Neural progenitor cell (in vitro differentiated cells): Measurements from ENCODE around the gene KRT37.

ENCODE experiments used
- EZH2 ChIP-seq: fragments of 200-600 bp; sonication (generic); IDR thresholded peaks from 2 replicates; pipeline ENCODE4 v1.6.1; 2017; ENCODE audit warnings: antibody characterized with exemption, mild to moderate bottlenecking, moderate library complexity
- EZH2phosphoT487 ChIP-seq: fragments of 200-600 bp; sonication (generic); IDR thresholded peaks from 2 replicates; pipeline ENCODE4 v1.6.1; 2017; ENCODE audit warnings: antibody characterized with exemption
- TF ChIP-seq, protein P1 (sequence below): fragments of 200-600 bp; sonication (generic); IDR thresholded peaks from 2 replicates; pipeline ENCODE4 v1.5.1; 2017; ENCODE audit warnings: antibody characterized with exemption, mild to moderate bottlenecking

DNA sequence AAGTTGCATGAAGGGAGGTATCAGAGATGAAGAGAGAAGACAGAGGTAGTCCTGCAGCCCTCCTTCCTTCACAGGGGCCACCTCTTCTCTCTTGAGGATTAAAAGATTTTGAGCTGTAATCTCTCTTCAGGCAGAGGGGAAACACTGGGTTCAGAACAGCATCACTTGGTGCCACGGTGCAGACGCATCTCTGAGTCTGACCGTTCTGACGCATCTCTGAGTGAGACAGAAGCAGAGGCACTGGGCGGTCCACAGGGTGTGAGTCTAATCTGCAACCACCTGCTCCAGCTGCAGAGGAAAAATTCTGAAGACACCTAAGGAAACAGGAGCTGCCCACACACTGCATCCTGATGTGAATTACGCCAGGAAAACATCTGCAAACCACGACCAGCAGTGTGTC is 5.3 kb upstream of the KRT37 start:
- no peak for TF ChIP-seq EZH2phosphoT487
- TF ChIP-seq, protein P1, sequence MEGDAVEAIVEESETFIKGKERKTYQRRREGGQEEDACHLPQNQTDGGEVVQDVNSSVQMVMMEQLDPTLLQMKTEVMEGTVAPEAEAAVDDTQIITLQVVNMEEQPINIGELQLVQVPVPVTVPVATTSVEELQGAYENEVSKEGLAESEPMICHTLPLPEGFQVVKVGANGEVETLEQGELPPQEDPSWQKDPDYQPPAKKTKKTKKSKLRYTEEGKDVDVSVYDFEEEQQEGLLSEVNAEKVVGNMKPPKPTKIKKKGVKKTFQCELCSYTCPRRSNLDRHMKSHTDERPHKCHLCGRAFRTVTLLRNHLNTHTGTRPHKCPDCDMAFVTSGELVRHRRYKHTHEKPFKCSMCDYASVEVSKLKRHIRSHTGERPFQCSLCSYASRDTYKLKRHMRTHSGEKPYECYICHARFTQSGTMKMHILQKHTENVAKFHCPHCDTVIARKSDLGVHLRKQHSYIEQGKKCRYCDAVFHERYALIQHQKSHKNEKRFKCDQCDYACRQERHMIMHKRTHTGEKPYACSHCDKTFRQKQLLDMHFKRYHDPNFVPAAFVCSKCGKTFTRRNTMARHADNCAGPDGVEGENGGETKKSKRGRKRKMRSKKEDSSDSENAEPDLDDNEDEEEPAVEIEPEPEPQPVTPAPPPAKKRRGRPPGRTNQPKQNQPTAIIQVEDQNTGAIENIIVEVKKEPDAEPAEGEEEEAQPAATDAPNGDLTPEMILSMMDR, result no peak
- no peak for TF ChIP-seq EZH2
